ENCODE results near the gene NPY. TPM values are rescaled to one million over a fixed set of nuclear protein-coding genes. Genes with fewer than 3 reads are reported as not detected.

The NPY gene
- total and polyA plus RNA-seq, 9 of the 15 experiments (the other 6 are each of a cell fraction or from before 2014, with no cell fraction given): not detected

GRCh38 chr7:24271938-24272337 lies 12.1 kb upstream of the NPY start:
- Histone ChIP-seq H3K4me3 (no peak overlapping the region), H3K9me1 (ENCODE audit: control insufficient read depth, insufficient read depth, low read length) (no peaks in the 10 kb centered on the region), H3K9ac (ENCODE audit: insufficient read depth in 1 of 2, low read depth in 2 of 2, low read length in 2 of 2) (no peak overlapping the region), H3K79me2 (ENCODE audit: control insufficient read depth, insufficient read depth, low read length) (no peaks in the 10 kb centered on the region), H4K20me1 (replicated peaks; ENCODE audit: control insufficient read depth, insufficient read depth, low read length) (no peaks in the 10 kb centered on the region), H3K4me2 (ENCODE audit: insufficient read depth, low read length) (no peak overlapping the region), H3K9me3 (replicated peaks; ENCODE audit: control insufficient read depth, insufficient read depth, low read depth, low read length) (no peaks in the 10 kb centered on the region), H3K27me3 (ENCODE audit: control insufficient read depth in 2 of 2, insufficient read depth in 2 of 2, low read length in 2 of 2) (no peaks in the 10 kb centered on the region), H3K36me3 (ENCODE audit: control insufficient read depth, insufficient read depth, low read length) (no peaks in the 10 kb centered on the region), H2AFZ (ENCODE audit: low read depth, low read length) (no peak overlapping the region), H3K4me1 (replicated peaks in 1 of 2; ENCODE audit: control insufficient read depth in 2 of 2, insufficient read depth in 2 of 2, low read length in 2 of 2) (no peaks in the 10 kb centered on the region), H3K27ac (ENCODE audit: extremely low read depth, low read depth, low read length) (no peak overlapping the region)
- ChIA-PET POLR2A (no interaction called here), CTCF (ENCODE audit: low intra/inter-chr PET ratio) (no interaction called here)
- no peak for FAIRE-seq
- intact Hi-C loops (cut with micrococcal nuclease): no loop called here
- DNase-seq (ENCODE audit: extremely low read depth in 1 of 4, low spot score in 3 of 4): no peak
- ATAC-seq: no peak
- in situ Hi-C loops (cut with MboI): no loop called here
- BruUV-seq (replicated peaks): no TSS peak
- 0% methylated on average over 4 of the region's 4 CpGs for WGBS (ENCODE audit: insufficient coverage, low coverage, missing lambda C conversion rate)
- TF ChIP-seq GTF2A2 (tag; IDR thresholded peaks at IDR 0.05) (no peak), KDM2B (CRISPR knock-in tag; IDR thresholded peaks at IDR 0.05) (no peak)
- TF ChIP-seq, protein P1, sequence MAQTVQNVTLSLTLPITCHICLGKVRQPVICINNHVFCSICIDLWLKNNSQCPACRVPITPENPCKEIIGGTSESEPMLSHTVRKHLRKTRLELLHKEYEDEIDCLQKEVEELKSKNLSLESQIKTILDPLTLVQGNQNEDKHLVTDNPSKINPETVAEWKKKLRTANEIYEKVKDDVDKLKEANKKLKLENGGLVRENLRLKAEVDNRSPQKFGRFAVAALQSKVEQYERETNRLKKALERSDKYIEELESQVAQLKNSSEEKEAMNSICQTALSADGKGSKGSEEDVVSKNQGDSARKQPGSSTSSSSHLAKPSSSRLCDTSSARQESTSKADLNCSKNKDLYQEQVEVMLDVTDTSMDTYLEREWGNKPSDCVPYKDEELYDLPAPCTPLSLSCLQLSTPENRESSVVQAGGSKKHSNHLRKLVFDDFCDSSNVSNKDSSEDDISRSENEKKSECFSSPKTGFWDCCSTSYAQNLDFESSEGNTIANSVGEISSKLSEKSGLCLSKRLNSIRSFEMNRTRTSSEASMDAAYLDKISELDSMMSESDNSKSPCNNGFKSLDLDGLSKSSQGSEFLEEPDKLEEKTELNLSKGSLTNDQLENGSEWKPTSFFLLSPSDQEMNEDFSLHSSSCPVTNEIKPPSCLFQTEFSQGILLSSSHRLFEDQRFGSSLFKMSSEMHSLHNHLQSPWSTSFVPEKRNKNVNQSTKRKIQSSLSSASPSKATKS (CRISPR knock-in tag; IDR thresholded peaks at IDR 0.05): no peak

GRCh38 chr7:24279512-24279911 lies 4.5 kb upstream of the NPY start:
- in situ Hi-C loops (cut with MboI) (no loop called here), intact Hi-C loops (cut with micrococcal nuclease) (no loop called here)
- Histone ChIP-seq H3K9me3 (replicated peaks; ENCODE audit: control insufficient read depth, insufficient read depth, low read depth, low read length) (no peaks in the 10 kb centered on the region), H3K27me3 (ENCODE audit: control insufficient read depth in 2 of 2, insufficient read depth in 2 of 2, low read length in 2 of 2) (peaks cover 4 to 13% of the 10 kb centered on the region in 2 experiments; a peak in 3 of 5 replicates), H3K27ac (ENCODE audit: extremely low read depth, low read depth, low read length) (no peak overlapping the region), H3K4me2 (ENCODE audit: insufficient read depth, low read length) (no peak overlapping the region), H3K9ac (ENCODE audit: insufficient read depth in 1 of 2, low read depth in 2 of 2, low read length in 2 of 2) (no peak overlapping the region), H3K9me1 (ENCODE audit: control insufficient read depth, insufficient read depth, low read length) (no peaks in the 10 kb centered on the region), H3K4me1 (replicated peaks in 1 of 2; ENCODE audit: control insufficient read depth in 2 of 2, insufficient read depth in 2 of 2, low read length in 2 of 2) (peaks cover 0 to 7% of the 10 kb centered on the region in 2 experiments; a peak in 1 of 5 replicates), H3K36me3 (ENCODE audit: control insufficient read depth, insufficient read depth, low read length) (no peaks in the 10 kb centered on the region), H2AFZ (ENCODE audit: low read depth, low read length) (no peak overlapping the region), H3K4me3 (no peak overlapping the region), H4K20me1 (replicated peaks; ENCODE audit: control insufficient read depth, insufficient read depth, low read length) (no peaks in the 10 kb centered on the region), H3K79me2 (ENCODE audit: control insufficient read depth, insufficient read depth, low read length) (no peaks in the 10 kb centered on the region)
- FAIRE-seq (no peak), DNase-seq (ENCODE audit: extremely low read depth in 1 of 4, low spot score in 3 of 4) (no peak), ATAC-seq (no peak)
- BruUV-seq (replicated peaks): no TSS peak
- CTCF ChIA-PET (ENCODE audit: low intra/inter-chr PET ratio): no interaction called here
- no peak for TF ChIP-seq SMAD1 (IDR thresholded peaks at IDR 0.05; ENCODE audit: low read depth, low read length, partially characterized antibody)
- TF ChIP-seq FOXO4 (CRISPR knock-in tag; IDR thresholded peaks at IDR 0.05): no peak
- no peak for TF ChIP-seq DLX4 (CRISPR knock-in tag; IDR thresholded peaks at IDR 0.05)
- no peak for TF ChIP-seq KAT7 (CRISPR knock-in tag; IDR thresholded peaks at IDR 0.05; ENCODE audit: borderline replicate concordance)
- TF ChIP-seq, protein P2, sequence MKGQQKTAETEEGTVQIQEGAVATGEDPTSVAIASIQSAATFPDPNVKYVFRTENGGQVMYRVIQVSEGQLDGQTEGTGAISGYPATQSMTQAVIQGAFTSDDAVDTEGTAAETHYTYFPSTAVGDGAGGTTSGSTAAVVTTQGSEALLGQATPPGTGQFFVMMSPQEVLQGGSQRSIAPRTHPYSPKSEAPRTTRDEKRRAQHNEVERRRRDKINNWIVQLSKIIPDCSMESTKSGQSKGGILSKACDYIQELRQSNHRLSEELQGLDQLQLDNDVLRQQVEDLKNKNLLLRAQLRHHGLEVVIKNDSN (CRISPR knock-in tag; IDR thresholded peaks at IDR 0.05): no peak
- TF ChIP-seq CCNT2 (IDR thresholded peaks at IDR 0.05; ENCODE audit: borderline replicate concordance, extremely low read depth, insufficient read length, low read depth, low read length): no peak
- no peak for TF ChIP-seq CGGBP1 (CRISPR knock-in tag; IDR thresholded peaks at IDR 0.05)
- TF ChIP-seq BHLHE40 (IDR thresholded peaks at IDR 0.05; ENCODE audit: low read length): no peak
- no peak for TF ChIP-seq ZNF354B (CRISPR knock-in tag; IDR thresholded peaks at IDR 0.05)
- POLR2A ChIA-PET: no interaction called here

All from K562 (cell line).